Osteoblast (primary cell): ENCODE measurements around the gene ZFHX3. TPM values are rescaled to one million over a fixed set of nuclear protein-coding genes. Genes with fewer than 3 reads are reported as not detected.

Experiments used
- DNase-seq: peaks from one replicate; pipeline ENCODE4 v3.0.0; 2011; ENCODE audit warnings: low spot score, mixed read lengths; ENCODE audit not compliant: insufficient read length; ENCODE audit errors: missing footprints
- H2AFZ ChIP-seq: 2 replicates; pipeline ENCODE4 v1.6.0; 2011; ENCODE audit warnings: mild to moderate bottlenecking, low read length
- H3K27ac ChIP-seq: 2 replicates; pipeline ENCODE4 v1.5.1; 2011; ENCODE audit warnings: mild to moderate bottlenecking, low read depth, low read length, moderate library complexity
- H3K27me3 ChIP-seq: 2 replicates; pipeline ENCODE4 v1.6.0; 2012; ENCODE audit warnings: mild to moderate bottlenecking, control low read depth, inconsistent platforms, low read length, moderate library complexity; ENCODE audit not compliant: insufficient read depth
- H3K36me3 ChIP-seq: 2 replicates; pipeline ENCODE4 v1.5.1; 2011; ENCODE audit warnings: mild to moderate bottlenecking, low read length, control low read depth, moderate library complexity; ENCODE audit not compliant: insufficient read depth
- H3K4me1 ChIP-seq: 2 replicates; pipeline ENCODE4 v1.5.1; 2011; ENCODE audit warnings: mild to moderate bottlenecking, low read length, control low read depth, moderate library complexity; ENCODE audit not compliant: insufficient read depth
- H3K4me2 ChIP-seq: 2 replicates; pipeline ENCODE4 v1.6.0; 2011; ENCODE audit warnings: mild to moderate bottlenecking, low read length; ENCODE audit not compliant: insufficient read depth
- H3K4me3 ChIP-seq: fragments of 200-600 bp; sonication (generic); 3 replicates; pipeline ENCODE4 v1.5.1; 2012; ENCODE audit warnings: mild to moderate bottlenecking, low read length, inconsistent platforms; ENCODE audit not compliant: insufficient read depth
- H3K79me2 ChIP-seq: 2 replicates; pipeline ENCODE4 v1.6.0; 2012; ENCODE audit warnings: mild to moderate bottlenecking, low read length, control low read depth, inconsistent platforms; ENCODE audit not compliant: insufficient read depth
- H3K9me3 ChIP-seq: 2 replicates; pipeline ENCODE4 v1.5.1; 2011; ENCODE audit warnings: low read depth, low read length, control low read depth
- H4K20me1 ChIP-seq: 2 replicates; pipeline ENCODE4 v1.6.0; 2012; ENCODE audit warnings: mild to moderate bottlenecking, low read length, control low read depth; ENCODE audit not compliant: insufficient read depth
- CTCF ChIP-seq: IDR thresholded peaks from 2 replicates; pipeline ENCODE4 v1.5.1; 2011; ENCODE audit warnings: mild to moderate bottlenecking, low read depth, low read length, moderate library complexity; ENCODE audit errors: extremely low read depth
- total RNA-seq: library from RNA; depleted of rRNA; stranded (reverse); fragments of >200 nt; gene quantifications from 2 replicates; pipeline ENCODE4 v1.2.3, GENCODE V29; 2012

Gene ZFHX3
- total RNA-seq, 1 donor = 14.5 TPM

GRCh38 chr16:72793716-72794115, 254.2 kb downstream of the ZFHX3 start:
- TF ChIP-seq CTCF = no peak
- no peaks in the 10 kb centered on the region for H3K27me3 ChIP-seq
- H3K4me1 ChIP-seq = no peaks in the 10 kb centered on the region
- peak; percentile 57 for DNase-seq
- no peak overlapping the region for H2AFZ ChIP-seq
- no peaks in the 10 kb centered on the region for H4K20me1 ChIP-seq
- H3K9me3 ChIP-seq = no peaks in the 10 kb centered on the region
- H3K4me2 ChIP-seq = no peak overlapping the region
- no peak overlapping the region for H3K4me3 ChIP-seq
- peaks cover 11% of the 10 kb centered on the region for H3K79me2 ChIP-seq
- H3K36me3 ChIP-seq = peaks cover 69% of the 10 kb centered on the region
- H3K27ac ChIP-seq = no peak overlapping the region

- H3K4me2 ChIP-seq = no peak overlapping the region
- no peaks in the 10 kb centered on the region for H3K9me3 ChIP-seq
- H3K4me3 ChIP-seq = no peak overlapping the region
- peaks cover 62% of the 10 kb centered on the region for H3K36me3 ChIP-seq
- DNase-seq = no peak
- H2AFZ ChIP-seq = no peak overlapping the region
- H3K27me3 ChIP-seq = no peaks in the 10 kb centered on the region
- no peak overlapping the region for H3K27ac ChIP-seq
- no peaks in the 10 kb centered on the region for H4K20me1 ChIP-seq
- H3K4me1 ChIP-seq = peaks cover 4% of the 10 kb centered on the region
- TF ChIP-seq CTCF = no peak
- H3K79me2 ChIP-seq = peaks cover 18% of the 10 kb centered on the region
These were observed 254.9 kb downstream of the ZFHX3 start for GRCh38 chr16:72793017-72793416.

GRCh38 chr16:72791786-72792185, 256.1 kb downstream of the ZFHX3 start:
- Histone ChIP-seq H3K27ac (peak overlapping the region; percentile 17), H3K4me2 (no peak overlapping the region), H2AFZ (no peak overlapping the region), H4K20me1 (no peaks in the 10 kb centered on the region), H3K9me3 (no peaks in the 10 kb centered on the region), H3K79me2 (peaks cover 21% of the 10 kb centered on the region), H3K4me3 (no peak overlapping the region), H3K36me3 (peaks cover 50% of the 10 kb centered on the region), H3K4me1 (peaks cover 7% of the 10 kb centered on the region), H3K27me3 (no peaks in the 10 kb centered on the region)
- peak; percentile 62 for DNase-seq
- TF ChIP-seq CTCF = no peak

GRCh38 chr16:72789921-72790320, 258.0 kb downstream of the ZFHX3 start:
- Histone ChIP-seq H3K27ac (no peak overlapping the region), H4K20me1 (no peaks in the 10 kb centered on the region), H3K4me1 (peaks cover 18% of the 10 kb centered on the region), H3K4me3 (no peak overlapping the region), H2AFZ (no peak overlapping the region), H3K79me2 (peaks cover 33% of the 10 kb centered on the region), H3K27me3 (no peaks in the 10 kb centered on the region), H3K36me3 (peaks cover 37% of the 10 kb centered on the region), H3K9me3 (no peaks in the 10 kb centered on the region), H3K4me2 (no peak overlapping the region)
- no peak for TF ChIP-seq CTCF
- DNase-seq = no peak
